NCI-H2107 treated with DMSO at 0.1 percent for 48 hours (cell line): ENCODE measurements around the gene LHFPL6.

Source experiments
- DNase-seq: peaks from one replicate; lab custom pipeline; 2025; ENCODE audit not compliant: unreplicated experiment; lab: John Stamatoyannopoulos, UW

Gene LHFPL6

GRCh38 chr13:39521701-39522100 is 81.3 kb downstream of the LHFPL6 start:
- no peak for DNase-seq

- DNase-seq = no peak
Observed at GRCh38 chr13:39516096-39516495, 86.9 kb downstream of the LHFPL6 start.

GRCh38 chr13:39515224-39515714 is 87.7 kb downstream of the LHFPL6 start:
- no peak for DNase-seq

GRCh38 chr13:39512687-39513086 is 90.3 kb downstream of the LHFPL6 start:
- no peak for DNase-seq

- peak; percentile 78 for DNase-seq
Observed at GRCh38 chr13:39510316-39510695, 92.7 kb downstream of the LHFPL6 start.

GRCh38 chr13:39509616-39510315 is 93.2 kb downstream of the LHFPL6 start:
- DNase-seq = peak; percentile 72

- DNase-seq = no peak
Observed at GRCh38 chr13:39506559-39507390, 96.2 kb downstream of the LHFPL6 start.

GRCh38 chr13:39505151-39505550 is 97.8 kb downstream of the LHFPL6 start:
- DNase-seq = no peak

- no peak for DNase-seq
Observed at GRCh38 chr13:39503048-39503447, 99.9 kb downstream of the LHFPL6 start.

- DNase-seq = no peak
Observed at GRCh38 chr13:39501702-39502324, 101.2 kb downstream of the LHFPL6 start.

GRCh38 chr13:39499604-39500003 is 103.4 kb downstream of the LHFPL6 start:
- no peak for DNase-seq

- DNase-seq = no peak
Observed at GRCh38 chr13:39498471-39499114, 104.4 kb downstream of the LHFPL6 start.

GRCh38 chr13:39496506-39496905 is 106.5 kb downstream of the LHFPL6 start:
- DNase-seq = peak; percentile 68

GRCh38 chr13:39494633-39495032 is 108.4 kb downstream of the LHFPL6 start:
- DNase-seq = no peak

GRCh38 chr13:39494006-39494405 is 109.0 kb downstream of the LHFPL6 start:
- no peak for DNase-seq

GRCh38 chr13:39490136-39490535 is 112.9 kb downstream of the LHFPL6 start:
- DNase-seq = no peak

- no peak for DNase-seq
Observed at GRCh38 chr13:39486758-39487157, 116.2 kb downstream of the LHFPL6 start.

GRCh38 chr13:39485314-39485700 is 117.7 kb downstream of the LHFPL6 start:
- no peak for DNase-seq

- DNase-seq = peak; percentile 16
Observed at GRCh38 chr13:39484506-39485313, 118.3 kb downstream of the LHFPL6 start.

- DNase-seq = no peak
Observed at GRCh38 chr13:39483326-39483725, 119.7 kb downstream of the LHFPL6 start.
